Keratinocyte (primary cell): ENCODE measurements around the gene NLRP1. TPM values are rescaled to one million over a fixed set of nuclear protein-coding genes. Genes with fewer than 3 reads are reported as not detected.

Experiments used
- DNase-seq: peaks from one replicate; pipeline ENCODE4 v3.0.0-alpha.2; 2011; ENCODE audit warnings: low read depth, missing footprints, low spot score
- FAIRE-seq: peaks from 2 replicates; lab custom pipeline; 2011; peaks lifted over from hg19 to GRCh38; lab: Jason Lieb, UNC
- H2AFZ ChIP-seq: 2 replicates; pipeline ENCODE4 v1.6.0; 2012; ENCODE audit warnings: low read length, control low read depth, inconsistent platforms; ENCODE audit not compliant: control insufficient read depth
- H3K27ac ChIP-seq: 2 replicates; pipeline ENCODE4 v1.5.1; 2011; ENCODE audit warnings: low read length; ENCODE audit not compliant: control insufficient read depth, insufficient read depth
- H3K27me3 ChIP-seq: 3 replicates; pipeline ENCODE4 v1.6.0; 2011; ENCODE audit warnings: low read length; ENCODE audit not compliant: control insufficient read depth, insufficient read depth; ENCODE audit errors: extremely low read depth
- H3K36me3 ChIP-seq, 2 experiments: 2 replicates in 1 of 2; 3 replicates in 1 of 2; pipeline ENCODE4 v1.5.1; 2011; ENCODE audit warnings: low read length in 2 of 2, mild to moderate bottlenecking in 1 of 2; ENCODE audit not compliant: control insufficient read depth in 2 of 2, insufficient read depth in 2 of 2; ENCODE audit errors: extremely low read depth in 1 of 2
- H3K4me1 ChIP-seq: 3 replicates; pipeline ENCODE4 v1.5.1; 2011; ENCODE audit warnings: low read length; ENCODE audit not compliant: control insufficient read depth, insufficient read depth; ENCODE audit errors: extremely low read depth
- H3K4me2 ChIP-seq: 3 replicates; pipeline ENCODE4 v1.6.0; 2011; ENCODE audit warnings: low read depth, low read length; ENCODE audit not compliant: control insufficient read depth, insufficient read depth; ENCODE audit errors: extremely low read depth
- H3K4me3 ChIP-seq, 3 experiments: fragments of 200-600 bp in 1 of 3; sonication (generic) in 1 of 3; 2 replicates in 2 of 3; 3 replicates in 1 of 3; pipeline ENCODE4 v1.5.1; 2011 to 2016; ENCODE audit warnings: low read length in 3 of 3, mild to moderate bottlenecking in 3 of 3, control low read depth in 2 of 3, inconsistent platforms in 1 of 3, low read depth in 1 of 3, mixed read lengths in 1 of 3, mixed run types in 1 of 3, moderate library complexity in 1 of 3; ENCODE audit not compliant: control insufficient read depth in 2 of 3, insufficient read depth in 2 of 3; ENCODE audit errors: extremely low read depth in 1 of 3
- H3K79me2 ChIP-seq: 2 replicates; pipeline ENCODE4 v1.6.0; 2012; ENCODE audit warnings: low read length; ENCODE audit not compliant: control insufficient read depth, insufficient read depth
- H3K9ac ChIP-seq: 3 replicates; pipeline ENCODE4 v1.6.0; 2011; ENCODE audit warnings: low read length; ENCODE audit not compliant: control insufficient read depth, insufficient read depth; ENCODE audit errors: extremely low read depth
- H3K9me1 ChIP-seq: 3 replicates; pipeline ENCODE4 v1.6.0; 2011; ENCODE audit warnings: low read length; ENCODE audit not compliant: control insufficient read depth, insufficient read depth; ENCODE audit errors: extremely low read depth
- H3K9me3 ChIP-seq: 2 replicates; pipeline ENCODE4 v1.5.1; 2012; ENCODE audit warnings: low read depth, low read length; ENCODE audit not compliant: control insufficient read depth
- H4K20me1 ChIP-seq: 3 replicates; pipeline ENCODE4 v1.6.0; 2011; ENCODE audit warnings: low read length; ENCODE audit not compliant: control insufficient read depth, insufficient read depth; ENCODE audit errors: extremely low read depth
- CTCF ChIP-seq, 3 experiments: IDR thresholded peaks in 1 of 3; conservative IDR thresholded peaks in 1 of 3; optimal IDR thresholded peaks in 1 of 3; 2 replicates in 2 of 3; 3 replicates in 1 of 3; pipeline versions ENCODE3 to v1.5.1; 2011; ENCODE audit warnings: low read length in 3 of 3, mild to moderate bottlenecking in 3 of 3, moderate library complexity in 2 of 3, control low read depth in 1 of 3, inconsistent platforms in 1 of 3; ENCODE audit not compliant: insufficient read depth in 2 of 3; ENCODE audit errors: extremely low read depth in 1 of 3
- EZH2 ChIP-seq: IDR thresholded peaks from one replicate; pipeline ENCODE4 v1.6.1; 2012; ENCODE audit warnings: inconsistent platforms, mild to moderate bottlenecking, low read length, moderate library complexity
- dilution Hi-C: fragments of 300-500 bp; cut with MboI; formaldehyde crosslinking; loops from one replicate; pipeline ENCODE4 v1.7.0; 2020; ENCODE audit warnings: low sequenced_read_pairs; ENCODE audit not compliant: extremely low pct_ligation_motif_present
- polyA plus RNA-seq, 5 experiments: library from polyadenylated mRNA; depleted of rRNA in 3 of 5; stranded (reverse) in 3 of 5; stranded (forward) in 1 of 5; unstranded in 1 of 5; fragments of >200 nt; gene quantifications; 1 replicate in 1 of 5; 2 replicates in 3 of 5; 3 replicates in 1 of 5; pipeline versions ENCODE4 v1.2.1 to v1.2.3, GENCODE V29; 2011 to 2012; ENCODE audit warnings: missing spikeins in 2 of 5, low read depth in 1 of 5, low replicate concordance in 1 of 5

The NLRP1 gene
- polyA plus RNA-seq, 1 donor (not counting 4 experiments of a cell fraction or from before 2014, with no cell fraction given), result 20.1 TPM

DNA sequence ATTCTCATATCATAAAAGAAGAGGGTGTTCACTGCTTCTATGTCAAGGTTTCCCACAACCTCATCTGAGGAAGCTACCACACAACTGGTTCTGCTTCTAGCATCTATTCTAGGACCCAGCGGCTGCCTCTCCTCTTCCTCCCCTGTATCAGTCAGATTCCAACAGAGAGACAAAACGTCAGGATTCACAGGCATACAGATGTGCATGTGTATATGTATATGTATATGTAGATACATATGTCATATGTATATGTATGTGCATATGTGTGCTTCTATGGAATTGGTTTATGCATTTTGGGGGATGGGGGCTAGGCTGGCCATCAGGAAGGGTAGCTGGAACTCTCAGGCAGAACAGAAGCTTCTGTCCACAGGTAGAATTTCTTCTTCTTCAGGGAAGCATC is 37.4 kb upstream of the NLRP1 start:
- Histone ChIP-seq H3K36me3 (no peaks in the 10 kb centered on the region), H4K20me1 (no peaks in the 10 kb centered on the region), H3K4me2 (no peak overlapping the region), H3K27me3 (peaks cover 8% of the 10 kb centered on the region), H2AFZ (no peak overlapping the region), H3K9me3 (no peaks in the 10 kb centered on the region), H3K27ac (no peak overlapping the region), H3K9me1 (no peaks in the 10 kb centered on the region), H3K79me2 (no peaks in the 10 kb centered on the region), H3K4me3 (no peak overlapping the region), H3K4me1 (no peaks in the 10 kb centered on the region), H3K9ac (no peak overlapping the region)
- FAIRE-seq, result no peak
- no peak for TF ChIP-seq EZH2
- TF ChIP-seq CTCF (optimal IDR thresholded peaks at IDR 0.05 in 1 of 3, IDR thresholded peaks at IDR 0.05 in 1 of 3, conservative IDR thresholded peaks at IDR 0.05 in 1 of 3; ENCODE audit: extremely low read depth in 1 of 3, insufficient read depth in 2 of 3, low read length in 3 of 3), result no peak
- dilution Hi-C loops, result loop anchor here (25.0 kb wide), 1 partner anchor 791 kb away; no protein-coding TSS in a partner anchor
- no peak for DNase-seq

GRCh38 chr17:5621026-5621425 is 36.7 kb upstream of the NLRP1 start:
- Histone ChIP-seq H3K4me3 (no peak overlapping the region), H3K79me2 (no peaks in the 10 kb centered on the region), H3K4me1 (no peaks in the 10 kb centered on the region), H3K9ac (no peak overlapping the region), H3K27ac (no peak overlapping the region), H3K9me3 (no peaks in the 10 kb centered on the region), H4K20me1 (no peaks in the 10 kb centered on the region), H3K36me3 (no peaks in the 10 kb centered on the region), H3K27me3 (peaks cover 8% of the 10 kb centered on the region), H2AFZ (no peak overlapping the region), H3K9me1 (no peaks in the 10 kb centered on the region), H3K4me2 (no peak overlapping the region)
- TF ChIP-seq CTCF (optimal IDR thresholded peaks at IDR 0.05 in 1 of 3, IDR thresholded peaks at IDR 0.05 in 1 of 3, conservative IDR thresholded peaks at IDR 0.05 in 1 of 3; ENCODE audit: extremely low read depth in 1 of 3, insufficient read depth in 2 of 3, low read length in 3 of 3) (no peak), EZH2 (no peak)
- dilution Hi-C loops, result loop anchor here (25.0 kb wide), 1 partner anchor 791 kb away; no protein-coding TSS in a partner anchor
- no peak for FAIRE-seq
- DNase-seq, result no peak
